ENCODE measurements around the gene SPRR3.

DNA sequence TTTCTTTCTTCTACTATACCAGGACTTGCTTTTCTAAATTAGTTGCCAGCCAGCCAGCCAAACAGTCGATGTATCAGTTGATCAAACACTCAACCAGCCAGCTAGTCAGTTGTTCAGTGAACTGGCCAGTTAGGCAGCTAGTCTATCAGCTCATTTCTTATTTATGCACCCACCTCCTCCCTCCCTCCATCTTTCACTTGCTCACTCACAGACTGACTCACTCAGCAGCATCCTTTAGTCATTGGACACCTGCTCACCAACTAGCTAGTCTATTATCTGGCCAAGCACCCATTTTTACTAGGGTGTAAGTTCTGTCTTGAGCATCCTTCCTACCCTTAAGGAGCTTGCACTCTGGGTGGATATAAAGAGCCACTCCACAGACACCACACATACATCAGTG is 37.0 kb upstream of the SPRR3 start:
- no peak for TF ChIP-seq SP1 (IDR thresholded peaks at IDR 0.05)
- no peak for TF ChIP-seq LEF1 (IDR thresholded peaks at IDR 0.05; ENCODE audit: borderline replicate concordance)
- no peak for TF ChIP-seq FOXM1 (IDR thresholded peaks at IDR 0.05; ENCODE audit: borderline replicate concordance)
- TF ChIP-seq FOXA1 (IDR thresholded peaks at IDR 0.05), result no peak
- no peak for TF ChIP-seq FOXK2 (IDR thresholded peaks at IDR 0.05)
- TF ChIP-seq, protein P1, sequence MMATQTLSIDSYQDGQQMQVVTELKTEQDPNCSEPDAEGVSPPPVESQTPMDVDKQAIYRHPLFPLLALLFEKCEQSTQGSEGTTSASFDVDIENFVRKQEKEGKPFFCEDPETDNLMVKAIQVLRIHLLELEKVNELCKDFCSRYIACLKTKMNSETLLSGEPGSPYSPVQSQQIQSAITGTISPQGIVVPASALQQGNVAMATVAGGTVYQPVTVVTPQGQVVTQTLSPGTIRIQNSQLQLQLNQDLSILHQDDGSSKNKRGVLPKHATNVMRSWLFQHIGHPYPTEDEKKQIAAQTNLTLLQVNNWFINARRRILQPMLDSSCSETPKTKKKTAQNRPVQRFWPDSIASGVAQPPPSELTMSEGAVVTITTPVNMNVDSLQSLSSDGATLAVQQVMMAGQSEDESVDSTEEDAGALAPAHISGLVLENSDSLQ (IDR thresholded peaks at IDR 0.05), result no peak
- no peak for TF ChIP-seq SUZ12 (IDR thresholded peaks at IDR 0.05)
- no peak for TF ChIP-seq BHLHE40 (IDR thresholded peaks at IDR 0.05; ENCODE audit: borderline replicate concordance)
- no peak for TF ChIP-seq ZNF384 (IDR thresholded peaks at IDR 0.05)
- TF ChIP-seq ARNT (IDR thresholded peaks at IDR 0.05), result no peak
- no peak for TF ChIP-seq NFRKB (IDR thresholded peaks at IDR 0.05)
- TF ChIP-seq ELF4 (IDR thresholded peaks at IDR 0.05), result no peak
- no peak for TF ChIP-seq TARDBP (IDR thresholded peaks at IDR 0.05)
- TF ChIP-seq CTBP1 (IDR thresholded peaks at IDR 0.05; ENCODE audit: borderline replicate concordance), result no peak
